GM21723 (cell line): ENCODE measurements around the gene IMPA2.
A peak's percentile ranks its signal among the peaks of the same experiment; 100 is the strongest.

Source experiments
- ATAC-seq: cut with Tn5 transposase; IDR thresholded peaks from one replicate; pipeline ENCODE4 v1.9.1; 2021; ENCODE audit warnings: mild to moderate bottlenecking, moderate library complexity; ENCODE audit not compliant: unreplicated experiment

The IMPA2 gene

GRCh38 chr18:11987527-11987926, 6.2 kb downstream of the IMPA2 start:
- ATAC-seq, result no peak

DNA sequence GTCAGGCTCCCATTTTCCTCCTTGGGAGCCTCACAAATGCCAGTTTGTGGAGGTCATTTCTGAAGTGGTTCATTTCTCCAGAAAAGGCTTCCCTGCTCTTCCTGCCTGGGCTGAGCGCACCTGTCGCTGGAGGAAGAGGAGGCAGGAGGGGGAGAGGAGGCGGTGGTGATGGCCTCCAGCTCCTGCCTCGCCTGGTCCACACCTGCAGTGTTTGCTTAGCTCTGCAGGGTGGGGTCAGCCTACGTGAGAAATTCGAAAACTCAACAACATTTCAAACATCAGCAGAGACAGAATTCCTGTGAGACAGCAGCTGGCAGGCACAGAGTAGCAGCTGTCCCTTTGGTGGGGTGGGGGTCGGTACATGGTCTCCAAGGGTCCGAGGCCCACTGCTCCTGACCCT, 7.9 kb downstream of the IMPA2 start:
- no peak for ATAC-seq

DNA sequence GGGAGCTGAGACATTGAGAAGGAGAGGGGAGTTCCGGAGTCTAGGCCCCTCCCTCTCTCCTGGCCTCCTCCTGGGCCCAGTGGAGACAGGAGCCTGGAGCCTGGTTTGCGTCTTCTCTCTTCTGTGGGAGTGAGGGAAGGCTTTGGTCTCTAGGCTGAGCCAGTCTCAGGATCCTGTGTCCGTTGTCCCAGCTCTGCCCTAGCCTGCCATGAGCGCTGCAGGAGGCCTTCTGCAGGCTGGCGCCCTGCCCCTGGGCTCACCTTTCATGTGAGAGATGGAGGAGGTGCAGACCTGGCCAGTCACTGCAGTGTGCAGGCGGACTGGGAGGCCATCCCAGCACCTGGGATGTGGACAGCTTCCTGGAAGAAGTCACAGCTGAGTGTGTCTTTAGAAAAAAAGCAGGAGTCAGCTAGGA, 8.7 kb downstream of the IMPA2 start:
- no peak for ATAC-seq

DNA sequence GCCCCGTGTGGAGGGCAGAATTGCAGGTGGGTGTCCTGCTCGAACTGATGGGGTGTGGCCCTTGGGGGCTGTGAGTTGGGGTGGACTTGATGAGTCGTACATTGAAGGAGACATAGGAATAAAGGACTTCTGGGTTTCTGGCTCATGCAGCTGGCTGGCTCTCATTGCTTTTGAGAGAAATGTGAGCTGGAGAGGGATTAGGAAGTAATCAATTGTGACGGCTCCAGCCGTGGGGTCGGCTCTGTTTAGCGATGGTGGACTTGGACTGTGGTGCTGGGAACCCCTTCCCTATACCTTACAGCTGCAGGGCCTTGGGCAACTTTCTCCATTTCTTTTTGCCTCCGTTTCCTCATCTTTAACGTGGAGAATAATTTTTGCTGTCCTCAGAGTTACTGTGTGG, 9.2 kb downstream of the IMPA2 start:
- no peak for ATAC-seq

DNA sequence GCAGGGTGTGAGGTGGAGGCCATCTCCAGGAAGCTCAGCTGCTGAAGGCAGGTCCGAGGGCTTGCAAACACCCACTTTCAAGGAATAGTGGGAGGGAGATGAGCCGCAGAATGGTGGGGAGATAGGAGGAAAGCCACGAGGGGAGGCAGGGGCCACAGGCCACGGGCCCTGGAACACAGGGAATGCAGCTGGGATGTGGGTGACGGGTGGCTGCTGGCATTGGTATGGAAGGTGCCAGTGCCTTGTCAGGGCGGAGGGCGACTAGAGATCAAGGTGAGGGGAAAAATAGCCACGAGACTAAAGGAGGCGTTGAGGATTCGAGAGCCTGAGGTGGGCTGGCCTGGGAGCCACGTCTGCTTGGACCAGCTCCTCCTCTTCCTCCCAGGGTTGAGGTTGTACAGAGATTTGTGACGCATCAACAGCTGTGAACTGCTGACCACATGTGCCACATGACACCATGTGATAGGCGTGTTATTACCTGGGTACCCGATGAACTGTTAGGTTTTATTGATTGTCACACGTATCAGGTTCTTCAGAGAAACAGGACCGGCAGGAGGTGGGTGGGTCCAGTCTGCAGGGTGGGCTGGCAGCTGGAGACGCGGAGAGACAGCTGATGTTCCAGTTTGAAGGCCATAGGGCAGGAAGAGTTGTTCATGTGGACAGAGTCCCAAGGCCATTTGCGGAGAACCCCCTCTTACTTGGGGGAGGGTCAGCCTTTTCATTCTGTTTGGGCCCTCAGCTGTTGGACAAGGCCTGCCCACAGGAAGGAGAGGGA, 9.9 kb downstream of the IMPA2 start:
- ATAC-seq, result no peak

- ATAC-seq, result no peak
Observed at GRCh38 chr18:11992096-11992790, 10.9 kb downstream of the IMPA2 start.

- no peak for ATAC-seq
Observed at GRCh38 chr18:11993264-11993916, 12.1 kb downstream of the IMPA2 start.

- ATAC-seq, result no peak
Observed at GRCh38 chr18:11994336-11994702, 13.0 kb downstream of the IMPA2 start.

GRCh38 chr18:11994703-11995444, 13.6 kb downstream of the IMPA2 start:
- no peak for ATAC-seq

- peak; percentile 86 for ATAC-seq
Observed at GRCh38 chr18:11995445-11996189, 14.3 kb downstream of the IMPA2 start.

GRCh38 chr18:11996190-11996754, 15.0 kb downstream of the IMPA2 start:
- ATAC-seq, result peak; percentile 14

DNA sequence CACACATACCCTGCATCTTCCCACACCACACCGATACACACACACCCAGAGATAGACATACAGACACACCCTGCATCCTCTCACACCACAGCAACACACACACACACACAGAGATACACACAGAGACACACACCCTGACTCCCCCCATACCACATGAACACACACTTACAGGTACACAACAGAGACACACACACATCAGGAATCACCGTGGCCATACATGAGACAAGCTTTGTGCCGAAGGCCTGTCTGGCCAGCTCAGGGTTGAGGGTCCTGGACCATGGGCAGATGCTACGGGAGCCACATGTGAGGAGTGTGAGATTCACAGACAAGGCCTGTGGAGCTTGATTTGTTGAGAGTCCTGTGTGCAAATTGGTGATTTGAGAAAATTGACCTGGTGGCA, 15.6 kb downstream of the IMPA2 start:
- ATAC-seq, result no peak

GRCh38 chr18:11997466-11997865, 16.2 kb downstream of the IMPA2 start:
- no peak for ATAC-seq

GRCh38 chr18:11998193-11998592, 16.9 kb downstream of the IMPA2 start:
- no peak for ATAC-seq

GRCh38 chr18:11999429-11999828, 18.1 kb downstream of the IMPA2 start:
- no peak for ATAC-seq

- no peak for ATAC-seq
Observed at GRCh38 chr18:12000072-12000659, 18.9 kb downstream of the IMPA2 start.

DNA sequence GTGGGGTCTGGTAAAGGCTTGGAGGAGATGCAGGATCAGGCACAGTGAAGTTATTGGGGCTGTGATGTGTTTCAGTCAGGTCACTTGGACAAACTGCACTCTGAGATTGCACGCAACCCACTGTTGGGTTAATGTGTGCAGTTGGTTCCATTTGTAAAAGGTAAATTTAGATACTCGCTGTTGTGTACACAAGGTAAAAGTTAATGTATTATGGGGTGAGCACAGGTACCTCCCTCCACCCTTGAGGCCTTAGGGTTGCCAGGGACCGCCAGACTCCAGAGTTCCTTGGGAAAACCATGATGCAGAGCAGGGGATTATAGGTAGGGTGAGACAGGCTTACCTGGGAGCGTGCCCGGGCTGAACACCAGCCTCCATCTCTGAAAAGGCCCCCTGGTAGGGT, 20.1 kb downstream of the IMPA2 start:
- no peak for ATAC-seq

DNA sequence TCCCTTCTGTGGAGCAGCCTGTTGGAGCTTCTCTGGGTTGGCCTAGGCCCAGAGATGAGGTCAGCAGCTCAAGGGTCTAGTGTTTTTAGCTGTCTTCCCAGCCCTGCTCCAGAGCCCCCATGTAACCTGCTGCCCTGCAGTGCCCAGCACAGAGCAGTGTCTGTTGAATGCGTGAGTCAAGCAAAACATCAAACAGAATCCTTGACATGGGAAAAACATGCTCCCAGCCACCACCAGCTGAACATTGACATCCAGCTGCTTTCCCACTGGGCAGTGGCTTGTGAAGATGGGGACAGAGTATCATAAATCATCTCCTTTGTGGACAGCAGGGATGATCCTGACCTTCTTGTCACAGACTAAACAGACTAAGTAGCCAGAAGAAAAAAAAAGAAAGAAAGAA, 22.6 kb downstream of the IMPA2 start:
- ATAC-seq, result no peak

DNA sequence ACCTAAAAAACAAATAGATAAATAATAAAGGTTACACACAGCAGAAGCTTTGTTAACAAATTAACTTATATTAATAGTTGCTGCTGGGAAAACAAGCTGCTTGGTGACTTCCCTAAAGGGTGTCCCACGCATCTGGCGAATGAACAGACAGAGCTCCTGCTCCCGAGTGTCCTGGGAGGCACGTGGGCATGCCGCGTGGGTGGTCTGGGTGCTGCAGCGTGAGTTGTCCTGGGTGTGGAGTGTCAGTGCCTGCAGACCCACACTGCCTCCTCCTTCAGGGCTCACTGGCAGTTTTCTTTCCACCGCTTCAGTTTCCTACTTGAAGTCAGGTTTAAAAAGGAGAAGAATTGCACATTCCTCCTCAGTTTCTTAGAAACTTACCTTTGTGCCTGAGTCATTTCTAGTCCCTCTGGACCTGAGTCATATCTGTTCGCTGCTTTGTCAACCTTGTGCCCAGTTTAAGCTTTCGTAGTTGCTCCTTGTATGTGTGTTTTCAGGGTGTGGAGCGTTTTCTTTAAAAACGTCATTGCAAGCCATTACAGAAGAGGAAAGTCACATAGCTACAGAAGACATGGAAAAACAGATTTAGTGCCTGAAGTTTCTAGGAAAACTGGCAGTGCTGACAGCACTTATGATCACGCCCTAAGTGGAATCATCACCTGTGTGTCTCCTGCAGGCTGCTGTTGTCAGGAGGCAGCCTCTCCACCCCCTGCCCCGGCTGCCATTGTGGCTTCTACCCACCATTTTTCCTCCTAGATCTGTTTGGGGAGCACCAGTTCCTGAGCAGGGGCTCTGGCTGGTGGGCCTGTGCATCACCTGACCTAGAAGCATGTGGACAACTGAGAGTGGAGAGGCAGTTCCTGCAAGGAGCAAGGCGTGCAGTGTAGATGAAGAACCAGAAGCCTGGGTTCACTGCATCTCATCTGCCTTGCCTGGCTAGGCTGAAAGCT, 24.5 kb downstream of the IMPA2 start:
- peak; percentile 56 for ATAC-seq
